Hematopoietic multipotent progenitor cell (in vitro differentiated cells): ENCODE results near the gene CTDNEP1. TPM values are rescaled to one million over a fixed set of nuclear protein-coding genes. Genes with fewer than 3 reads are reported as not detected.
"Not testable (repeated sequence)": the region's sequence is repeated elsewhere in the genome, so short reads cannot be mapped to it uniquely, and the experiment has no call there.

Experiments
- DNase-seq, 3 donors: peaks; one replicate each; pipeline ENCODE4 v3.0.0-alpha.2; 2011 to 2015; ENCODE audit warnings: low read depth in 2 of 3, low spot score in 2 of 3
- total RNA-seq: library from RNA; depleted of rRNA; stranded (reverse); fragments of >200 nt; gene quantifications from one replicate; pipeline ENCODE4 v1.2.3, GENCODE V29; 2012

Gene CTDNEP1
- total RNA-seq, 1 donor, result 62.7 TPM

DNA sequence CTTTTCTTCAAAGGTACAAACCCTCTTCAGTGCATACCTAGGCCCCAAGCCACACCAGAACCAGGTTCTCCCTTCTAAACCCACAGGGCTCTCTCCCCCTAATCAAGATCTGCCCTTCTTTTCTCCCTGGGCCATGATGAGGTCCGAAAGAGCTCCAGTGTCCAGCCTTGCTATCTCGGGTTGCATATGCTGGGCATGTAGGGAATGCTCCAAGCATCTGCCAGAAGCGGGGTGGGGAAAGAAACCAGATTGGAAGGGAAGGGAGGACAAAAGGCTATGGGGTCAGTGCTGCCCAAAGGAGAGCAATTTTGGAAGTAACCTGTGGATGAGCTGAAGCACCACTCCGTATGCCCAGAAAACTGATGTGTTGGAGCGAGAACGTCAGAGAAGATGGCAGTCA lies 2.3 kb downstream of the CTDNEP1 start:
- DNase-seq, result no peak

DNA sequence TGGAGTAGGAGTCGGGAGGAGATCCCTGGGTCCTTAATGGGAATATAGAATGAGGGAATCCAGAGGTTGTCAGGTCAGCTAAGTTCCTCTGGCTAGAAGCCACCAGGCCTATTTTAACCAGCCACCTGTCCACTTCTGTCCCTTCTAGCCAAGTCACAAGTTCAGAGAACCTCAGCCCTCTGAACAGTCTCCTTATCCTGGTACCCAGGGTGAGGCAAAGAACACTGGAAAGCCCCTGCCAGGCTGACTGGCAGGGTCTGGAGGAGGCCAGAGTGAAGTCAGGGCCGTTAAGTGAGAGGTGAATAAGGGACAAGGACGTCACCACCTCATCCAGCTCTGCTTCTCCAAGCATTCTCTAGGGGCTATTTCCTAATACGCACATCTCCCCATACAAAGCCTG lies 2.7 kb downstream of the CTDNEP1 start:
- no peak for DNase-seq

DNA sequence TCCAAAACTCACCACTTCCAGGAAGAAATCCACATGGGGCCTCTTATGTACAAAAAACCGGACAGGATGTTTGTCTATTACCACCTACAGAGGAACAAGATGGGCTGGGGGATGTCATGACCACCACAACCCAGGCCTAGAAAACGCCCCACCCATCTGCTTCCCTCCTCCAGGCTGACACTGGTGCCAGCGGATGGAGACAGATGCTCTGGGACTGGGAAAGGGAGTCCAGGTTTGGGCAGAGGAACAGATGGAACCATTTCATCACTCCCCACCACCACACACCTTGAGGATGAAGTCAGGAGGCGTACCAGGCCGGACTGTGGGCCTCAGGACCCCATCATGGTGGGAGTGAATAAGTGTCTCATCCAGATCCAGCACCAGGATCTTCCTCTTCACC lies 4.8 kb downstream of the CTDNEP1 start:
- DNase-seq, result no peak

DNA sequence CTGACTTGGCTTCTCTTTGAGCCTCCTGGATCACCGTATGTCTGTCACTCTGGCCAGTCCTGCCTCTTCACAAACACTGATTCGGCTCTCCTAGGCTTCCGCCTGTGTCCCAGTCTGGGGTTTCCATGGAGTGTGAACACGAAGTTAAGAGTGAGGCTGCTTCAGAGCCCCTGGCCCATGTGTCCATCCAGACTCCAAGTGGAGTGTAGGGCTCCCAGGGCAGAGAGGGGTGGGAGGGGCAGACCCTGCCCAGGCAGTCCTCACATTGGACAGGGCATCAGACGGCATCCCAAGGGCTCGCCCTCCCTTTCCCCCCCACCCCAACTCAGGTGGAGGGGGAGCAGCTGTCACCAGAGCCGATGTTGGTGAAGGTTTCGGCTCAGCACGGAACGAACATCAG lies 7.7 kb downstream of the CTDNEP1 start:
- not testable (repeated sequence) for DNase-seq

DNA sequence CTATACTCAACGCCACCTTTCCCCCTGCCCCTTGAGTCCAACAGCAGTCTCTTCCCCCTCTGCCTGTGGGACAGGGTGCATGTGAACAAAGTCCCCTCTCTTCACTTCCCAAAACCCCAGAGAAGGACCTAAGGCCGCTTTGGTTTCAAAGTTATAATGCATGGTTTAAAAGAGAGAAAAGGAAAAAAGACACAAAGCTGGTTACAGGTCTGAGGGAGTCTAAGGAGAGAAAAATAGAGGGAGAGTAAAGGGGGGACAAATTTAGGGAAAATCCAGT lies 8.1 kb downstream of the CTDNEP1 start:
- DNase-seq, result no peak

DNA sequence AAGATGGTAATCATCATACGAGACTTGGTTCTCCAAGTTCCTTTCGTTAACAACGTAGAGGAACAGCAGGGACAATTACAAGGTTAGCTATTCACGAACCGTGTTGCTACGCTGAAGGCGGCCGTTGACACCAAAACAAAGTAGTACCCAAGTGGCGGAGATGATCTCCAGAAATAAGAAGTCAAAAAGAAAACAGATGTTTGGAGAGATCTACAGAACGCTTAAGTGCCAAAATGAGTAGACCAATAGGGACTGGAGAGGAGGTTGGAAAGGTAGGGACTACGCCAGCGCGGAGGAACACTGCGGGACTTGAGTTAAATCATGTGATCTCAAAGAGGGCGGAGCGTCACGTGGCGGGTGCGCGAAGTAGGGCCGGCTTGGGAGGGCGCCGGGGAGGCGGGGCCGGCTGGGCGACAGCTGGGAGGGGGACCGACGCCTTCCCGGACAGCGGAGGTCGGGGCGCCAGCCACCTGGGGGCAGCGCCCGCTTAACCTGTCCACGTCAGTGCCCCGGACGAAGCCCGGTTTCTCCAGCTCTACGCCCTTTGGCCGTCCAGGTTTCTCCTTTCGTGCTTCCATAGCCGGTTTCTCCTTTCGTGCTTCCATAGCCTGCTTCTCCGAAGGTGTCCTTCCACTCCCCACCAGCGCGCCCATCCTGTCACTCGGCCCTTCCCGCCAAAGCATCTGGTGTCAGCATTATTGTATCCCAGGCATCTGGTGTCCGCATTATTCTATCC lies 8.6 kb downstream of the CTDNEP1 start:
- peak; percentile 95 to 97 (median 96) for DNase-seq

DNA sequence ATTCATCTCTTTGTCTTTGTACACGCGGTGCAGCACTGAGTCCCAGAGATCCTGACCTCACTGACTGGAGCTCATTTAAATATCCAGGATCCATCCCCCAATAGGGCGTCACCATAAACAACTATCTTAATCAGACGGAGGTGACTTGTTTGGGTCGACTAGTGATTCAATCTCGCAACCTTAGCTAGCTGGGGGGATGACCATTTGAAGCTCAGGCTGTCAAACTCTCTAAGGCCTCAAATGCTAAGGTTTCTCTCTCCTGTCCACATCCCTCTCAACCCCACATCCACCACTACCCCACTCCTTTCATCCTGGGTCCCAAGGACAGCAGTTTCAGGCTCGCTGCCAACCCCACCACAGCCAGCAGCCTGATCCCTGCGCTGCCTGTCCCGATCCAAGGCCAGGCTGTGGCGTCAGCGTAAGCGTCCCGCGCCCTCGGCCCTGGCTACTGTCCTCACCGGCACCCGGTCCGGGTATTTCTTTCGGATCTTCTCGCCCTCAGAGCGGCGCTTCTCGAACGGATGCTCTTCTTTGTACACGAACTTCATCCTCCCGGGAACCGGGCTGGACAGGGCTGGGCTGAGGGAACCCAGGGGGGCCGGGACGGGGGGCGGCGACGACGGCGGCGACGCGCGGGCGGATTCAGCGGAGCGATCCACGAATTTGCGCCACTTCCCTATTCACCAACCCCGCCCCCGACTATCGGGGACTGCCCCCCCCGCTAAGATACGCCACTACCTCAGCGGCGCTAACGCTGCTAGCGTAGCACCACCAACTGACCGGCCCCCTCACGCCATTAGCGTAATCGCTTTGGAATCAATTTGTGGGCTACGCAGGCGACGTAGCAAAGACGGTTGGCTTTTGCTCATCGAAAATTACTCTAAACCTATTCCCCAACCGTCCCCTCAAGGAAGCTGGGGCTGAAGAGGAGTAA lies 9.5 kb downstream of the CTDNEP1 start, which contains the start of gene GABARAP:
TSS of gene GABARAP (minus strand) at position 667 of the 934 bp plus-strand sequence. CDS start at position 548, 119 bp downstream.
- DNase-seq, result peak in 2 of 3 donors; percentile 91 to 94

DNA sequence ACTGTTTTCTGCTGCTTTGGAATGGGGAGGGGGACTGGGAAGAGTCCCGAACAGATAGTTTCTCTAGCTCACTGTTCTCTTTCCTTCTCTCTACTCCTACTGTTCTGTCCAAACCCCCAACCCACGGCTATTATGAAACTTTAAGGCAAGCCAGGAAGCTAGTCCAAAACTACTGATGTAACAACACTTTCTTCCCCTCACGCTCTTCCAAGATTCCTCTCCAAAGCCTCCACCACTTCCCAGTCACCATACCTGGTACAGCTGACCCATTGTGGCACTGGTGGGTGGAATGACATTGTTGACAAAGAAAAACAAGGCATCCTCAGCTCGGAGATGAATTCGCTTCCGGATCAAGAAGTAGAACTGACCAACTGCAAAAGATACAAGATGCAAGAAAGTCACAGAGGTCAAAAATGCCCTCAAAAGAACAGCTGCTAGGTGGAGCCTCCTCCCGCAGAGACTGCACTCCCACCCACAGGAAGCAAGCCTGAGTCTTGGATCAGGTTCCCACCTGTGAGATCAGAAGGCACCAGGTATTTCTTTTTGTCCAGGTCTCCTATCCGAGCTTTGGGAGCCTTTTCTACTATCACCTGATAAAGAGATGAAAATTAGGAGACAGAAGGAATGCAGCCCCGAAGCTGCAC lies 10.3 kb downstream of the CTDNEP1 start:
- no peak for DNase-seq

DNA sequence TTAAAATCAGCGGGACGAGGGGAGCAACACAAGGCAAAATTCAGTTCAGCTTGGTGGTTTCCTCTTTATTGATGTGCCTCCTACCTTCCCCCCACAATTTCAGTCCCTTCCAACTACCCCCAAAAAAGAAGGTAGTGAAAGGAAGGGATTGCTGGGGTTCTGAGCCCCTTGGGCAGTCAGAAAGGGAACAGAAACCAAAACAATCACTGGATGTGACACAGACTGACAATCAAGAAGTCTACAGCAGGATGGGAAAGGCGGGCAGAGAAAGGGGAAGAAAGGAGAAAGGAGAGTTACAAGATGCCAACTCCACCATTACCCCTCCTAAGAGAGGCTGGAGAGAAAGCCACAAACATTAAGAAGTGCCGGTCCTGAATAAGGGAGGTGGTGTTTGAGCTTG lies 11.2 kb downstream of the CTDNEP1 start:
- no peak for DNase-seq

DNA sequence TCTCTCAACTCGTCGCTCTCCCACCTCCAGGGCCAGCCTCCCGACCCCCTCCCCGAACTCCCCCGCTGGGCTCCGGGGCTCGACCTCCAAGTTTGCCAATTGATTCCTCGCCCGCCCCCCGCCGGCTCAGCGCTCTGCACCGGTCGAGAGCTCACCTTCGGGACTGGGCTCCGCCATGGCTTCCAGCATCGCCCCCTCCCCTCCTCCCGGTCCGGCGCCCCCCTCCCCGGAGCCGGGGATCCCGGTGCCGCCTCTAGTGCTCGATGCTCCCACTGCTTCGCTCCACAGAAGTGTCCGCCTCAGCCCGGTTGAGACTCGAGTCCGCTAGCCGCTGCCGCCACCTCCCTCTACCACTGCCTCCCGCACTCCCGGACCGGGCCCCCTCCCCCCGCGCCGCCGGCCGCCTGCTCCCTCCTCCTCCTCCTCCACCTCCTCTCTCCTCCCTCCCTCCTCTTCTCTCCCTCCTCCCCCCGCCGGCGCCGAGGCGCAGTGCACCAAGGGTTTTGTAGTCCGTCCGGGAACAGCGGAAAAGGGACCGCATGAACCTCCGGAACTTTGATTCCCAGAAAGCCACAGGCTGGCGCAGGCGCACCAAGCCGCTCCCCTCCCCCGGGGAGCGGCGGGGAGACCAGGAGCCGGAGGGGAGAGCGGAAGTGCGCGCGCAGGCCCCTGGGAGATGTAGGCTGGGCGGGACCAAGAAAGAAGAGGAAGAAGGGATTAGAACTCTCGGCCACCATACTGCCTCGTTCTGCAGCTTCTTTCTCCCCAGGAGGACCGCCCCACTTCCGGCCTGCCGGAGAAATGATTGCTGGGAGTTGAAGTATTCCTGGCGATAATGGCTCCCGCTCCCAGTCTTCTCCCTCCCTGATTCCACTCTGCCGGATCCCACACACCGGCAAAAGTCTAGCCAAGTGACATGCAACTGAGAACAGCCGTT lies 12.2 kb downstream of the CTDNEP1 start, which contains the start of gene PHF23:
TSS of gene PHF23 (minus strand) at position 367 of the 937 bp plus-strand sequence. CDS start at position 189, 178 bp downstream.
- peak; percentile 96 to 99 (median 99) for DNase-seq

DNA sequence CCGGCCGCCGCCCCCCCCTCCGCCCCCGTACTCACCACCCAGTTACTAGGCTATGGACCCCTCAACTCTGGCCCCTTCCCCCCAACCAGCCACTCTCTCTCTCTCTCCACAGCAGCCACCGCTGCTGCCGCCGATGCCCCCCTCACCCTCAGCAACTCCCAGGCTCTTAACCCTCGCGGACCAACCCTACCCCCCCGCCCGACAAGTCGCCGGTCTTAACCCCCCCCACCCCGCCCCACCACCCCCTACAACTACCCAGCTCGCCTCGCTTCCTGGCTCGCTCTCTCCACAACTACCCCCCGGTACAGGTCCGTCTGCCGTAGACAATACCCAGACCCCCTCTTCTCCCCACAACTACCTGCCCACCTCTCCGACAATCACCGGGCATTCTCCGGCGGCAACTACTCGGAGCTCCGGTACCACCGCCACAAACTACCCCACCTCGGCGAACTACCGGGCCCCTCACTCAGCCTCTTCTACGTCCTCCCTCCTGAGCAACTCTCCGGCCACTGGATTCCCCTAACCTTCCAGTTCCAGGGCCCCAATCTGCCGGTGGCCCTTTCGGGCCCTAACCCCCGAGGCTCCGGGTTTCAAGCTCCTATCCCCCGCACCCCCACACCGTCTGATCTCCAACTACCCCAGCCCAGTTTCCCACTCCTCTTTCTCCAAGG lies 13.0 kb downstream of the CTDNEP1 start:
- peak in 1 of 3 donors; percentile 36 for DNase-seq

DNA sequence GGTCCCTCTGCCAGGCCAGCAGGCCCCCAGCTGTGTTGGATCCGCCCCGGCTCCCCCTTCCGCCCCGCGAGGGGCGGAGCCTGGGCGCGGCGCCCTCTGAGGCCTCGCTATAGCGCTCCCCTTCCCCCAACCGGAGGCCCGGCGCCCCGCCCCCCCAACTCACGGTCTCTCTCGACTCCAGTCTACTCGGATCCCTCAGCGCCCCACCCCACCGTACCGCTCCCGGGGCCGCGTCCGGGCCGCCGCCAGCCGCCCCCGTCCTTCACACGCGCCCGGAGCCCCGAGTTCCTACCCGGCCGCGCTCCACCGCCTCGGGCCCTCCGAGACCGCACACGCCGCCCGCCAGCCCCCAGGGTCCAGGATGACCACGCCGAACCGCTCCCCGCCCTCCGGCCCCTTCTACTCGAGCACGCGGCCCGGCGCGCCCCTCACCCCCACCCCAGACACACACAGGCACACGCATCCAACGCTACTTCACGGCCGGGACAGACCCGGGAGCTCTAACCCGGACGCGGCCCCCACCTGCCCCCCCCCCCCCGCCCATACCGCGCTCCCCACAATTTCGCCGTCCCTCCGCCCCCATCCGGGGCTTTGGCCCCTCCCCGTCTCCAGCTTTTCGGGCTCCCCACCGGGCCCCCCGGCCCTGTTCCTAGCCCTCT lies 13.6 kb downstream of the CTDNEP1 start:
- DNase-seq, result peak in 2 of 3 donors; percentile 68 to 70

DNA sequence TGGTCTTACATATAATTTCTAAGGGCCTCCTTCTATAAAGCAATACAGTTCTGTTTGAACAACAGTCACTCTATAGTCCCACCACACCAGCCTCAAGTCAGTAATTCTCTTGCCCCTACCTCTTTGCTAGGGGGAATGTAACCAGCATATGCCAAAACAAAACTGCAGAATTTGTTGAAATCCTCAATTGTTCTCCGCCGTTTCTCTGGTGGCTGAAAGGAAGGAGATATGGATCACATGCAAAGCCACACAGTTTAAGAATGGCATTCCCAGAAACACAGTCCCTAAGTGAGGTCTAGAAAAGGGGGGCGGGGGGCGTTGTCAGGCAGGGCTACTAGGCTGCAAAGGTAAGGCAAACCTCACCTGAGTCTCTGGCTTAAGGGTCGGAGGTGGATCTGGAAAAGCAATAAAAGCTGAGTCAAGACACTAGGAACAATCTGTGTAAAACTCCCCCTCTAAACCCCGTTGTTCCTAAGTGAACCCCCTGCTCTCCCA lies 14.2 kb downstream of the CTDNEP1 start:
- DNase-seq, result no peak

DNA sequence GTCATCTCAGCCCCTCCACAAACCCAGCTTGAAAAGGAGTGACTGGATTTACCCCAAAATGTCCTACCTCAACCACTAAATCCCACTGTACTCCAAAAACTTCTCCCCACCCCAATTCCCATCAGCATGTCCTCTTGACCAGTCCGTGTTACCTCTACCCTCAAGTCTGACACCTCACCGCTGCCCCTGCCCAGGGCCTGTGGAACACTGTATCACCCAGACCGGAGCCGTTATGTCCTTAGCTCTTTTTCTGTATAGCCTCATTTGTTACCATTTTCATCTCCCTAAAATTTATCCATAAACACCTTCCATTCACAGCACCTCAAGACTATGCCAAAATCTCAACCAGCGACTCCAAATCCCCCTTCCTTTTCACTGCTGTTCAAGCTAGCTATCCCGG lies 14.7 kb downstream of the CTDNEP1 start:
- no peak for DNase-seq

DNA sequence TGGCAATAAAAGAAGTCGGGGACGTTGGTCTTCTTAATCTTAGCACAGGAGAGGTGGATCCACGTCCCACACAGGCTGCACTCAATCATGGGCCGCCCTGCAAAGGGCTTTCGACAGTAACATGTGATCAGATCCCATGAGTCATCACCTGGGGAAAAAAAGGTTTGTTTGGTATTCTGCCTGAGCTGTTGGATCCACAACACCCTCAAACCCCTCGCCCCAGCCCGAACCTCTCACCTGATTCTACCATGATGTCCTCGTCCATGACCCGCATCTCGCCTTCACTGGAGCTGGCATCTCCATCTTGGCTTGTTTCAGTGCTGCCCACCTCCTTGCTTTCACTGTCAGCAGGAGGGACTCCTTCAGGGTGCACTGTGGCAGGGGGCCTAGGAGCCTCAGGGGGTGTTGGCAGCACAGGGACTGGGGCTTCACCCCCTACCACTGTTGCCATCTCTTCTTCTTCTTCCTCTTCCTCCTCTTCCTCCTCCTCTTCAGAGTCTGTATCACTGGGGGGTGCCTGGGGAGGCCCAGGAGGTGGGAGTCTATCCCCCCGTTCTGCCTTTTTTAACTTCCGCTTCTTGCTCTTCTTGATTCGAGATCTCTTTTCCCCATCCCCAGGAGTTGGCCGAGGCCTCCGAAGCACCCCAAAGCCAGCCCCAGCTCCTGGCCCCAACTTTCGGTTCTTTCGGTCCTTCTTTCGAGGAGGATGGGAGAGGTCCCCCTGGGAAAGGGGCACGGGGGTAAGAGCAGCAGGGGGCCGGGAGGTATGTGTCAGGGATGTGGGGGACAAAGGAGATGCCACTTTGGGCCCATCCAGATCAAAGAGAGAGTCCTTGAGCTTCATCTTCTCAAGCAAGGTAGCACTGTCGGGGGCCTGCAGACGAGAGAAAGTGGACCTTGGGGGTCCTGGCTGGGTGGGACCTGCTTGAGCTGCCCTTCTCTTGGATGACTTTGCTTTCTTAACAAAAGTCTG lies 15.6 kb downstream of the CTDNEP1 start:
- no peak for DNase-seq

DNA sequence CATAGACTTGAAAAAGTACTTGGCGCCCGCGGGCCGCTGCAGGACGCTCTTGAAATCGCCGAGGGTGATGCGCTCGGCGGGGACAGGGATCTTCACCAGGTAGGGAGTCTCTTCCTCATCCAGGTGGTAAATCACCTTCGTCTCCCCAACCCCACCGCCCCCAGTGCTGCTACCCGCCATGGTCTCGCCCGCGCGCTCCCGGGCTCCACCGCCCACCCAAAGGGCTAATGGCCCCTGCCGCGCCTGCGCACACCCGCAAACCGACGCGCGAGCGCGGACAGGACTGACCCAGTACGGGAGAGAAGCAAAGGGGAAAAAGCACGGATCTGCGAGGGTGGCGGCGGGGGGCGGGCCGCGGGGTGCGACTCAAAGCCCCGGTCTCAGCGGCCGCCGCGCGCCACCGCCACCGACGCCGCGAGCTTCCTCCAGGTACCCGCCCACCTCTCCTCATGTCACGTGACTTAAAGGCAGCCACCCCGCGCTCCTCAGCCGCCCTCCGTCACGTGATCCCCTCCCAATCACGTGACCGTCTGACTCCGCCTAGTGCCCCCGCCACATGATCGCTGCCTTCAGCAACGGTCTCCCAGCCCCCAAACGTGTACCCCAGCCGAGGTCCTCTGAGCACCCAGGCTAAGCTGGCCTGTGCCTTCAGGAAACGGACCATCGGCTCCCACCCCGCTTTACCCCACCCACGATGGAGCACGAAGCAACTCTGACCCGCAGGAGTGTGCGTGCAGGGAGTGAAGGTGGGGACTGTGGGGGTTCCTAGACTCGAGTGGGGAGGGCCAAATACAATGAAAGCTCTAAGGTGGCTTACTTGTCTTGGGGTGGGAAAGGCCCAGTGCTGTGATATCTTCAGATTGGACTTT lies 17.2 kb downstream of the CTDNEP1 start, which contains the start of gene DVL2:
TSS of gene DVL2 (minus strand) at position 435 of the 869 bp plus-strand sequence. CDS start at position 180, 255 bp downstream.
- DNase-seq, result peak; percentile 90 to 96 (median 95)

DNA sequence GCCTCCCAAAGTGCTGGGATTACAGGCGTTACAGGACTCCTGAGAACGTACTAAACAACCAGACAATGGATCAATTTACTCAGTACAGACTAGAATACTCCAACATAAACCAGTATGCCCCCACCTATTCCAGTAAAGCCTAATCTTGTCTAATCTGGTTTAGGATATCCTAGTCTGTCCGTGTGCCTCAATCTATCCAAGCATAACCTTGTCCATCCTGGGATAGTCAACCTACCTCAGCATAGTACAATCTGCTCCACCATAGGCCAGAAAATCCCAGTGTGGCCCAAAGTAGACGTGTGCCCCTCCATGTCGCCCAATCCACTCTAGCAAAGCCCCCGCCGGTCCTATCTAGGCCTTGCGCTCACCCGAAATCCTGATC lies 17.8 kb downstream of the CTDNEP1 start:
- peak in 1 of 3 donors; percentile 59 for DNase-seq
